Left lung (tissue), 10 donors: ENCODE results near the gene RET. TPM values are rescaled to one million over a fixed set of nuclear protein-coding genes. Genes with fewer than 3 reads are reported as not detected.

Source experiments
- ATAC-seq: fragments of 200-7000 bp; cut with Tn5 transposase; one replicate; pipeline ENCODE4 v1.9.1; 2020; ENCODE audit warnings: moderate library complexity
- DNase-seq, 4 donors: peaks; one replicate each; pipeline ENCODE4 v3.0.0-alpha.2; 2013 to 2020
- H3K27ac ChIP-seq, 2 donors: fragments of 200-600 bp; sonication (generic) in 1 of 2; one replicate each; pipeline versions ENCODE4 v1.5.0 to v1.8.0; 2020 to 2021
- H3K27me3 ChIP-seq, 2 donors: fragments of 200-600 bp; sonication (generic) in 1 of 2; one replicate each; pipeline versions ENCODE4 v1.5.0 to v1.8.0; 2020 to 2021
- H3K36me3 ChIP-seq, 2 donors: fragments of 200-600 bp; sonication (generic) in 1 of 2; one replicate each; pipeline versions ENCODE4 v1.5.0 to v1.8.0; 2020 to 2021
- H3K4me1 ChIP-seq, 2 donors: fragments of 200-600 bp; one replicate each; pipeline ENCODE4 v1.8.0; 2021
- H3K4me3 ChIP-seq, 2 donors: fragments of 200-600 bp; sonication (generic) in 1 of 2; one replicate each; pipeline versions ENCODE4 v1.5.0 to v1.8.0; 2020 to 2021; ENCODE audit warnings: mild to moderate bottlenecking in 1 of 2
- H3K9me3 ChIP-seq, 2 donors: fragments of 200-600 bp; sonication (generic) in 1 of 2; one replicate each; pipeline versions ENCODE4 v1.5.0 to v1.8.0; 2020 to 2021
- intact Hi-C, 2 donors: fragments of 100-400 bp; cut with DNase I; formaldehyde crosslinking; loops; one replicate each; pipeline versions ENCODE4 v1.11.2 to v1.14.2; 2022
- polyA plus RNA-seq, 6 donors: library from polyadenylated mRNA; unstranded; fragments of 120-200 nt; gene quantifications; one replicate each; pipeline ENCODE4 v1.2.1, GENCODE V29; 2013; ENCODE audit not compliant: insufficient read length in 6 of 6
- total RNA-seq, 2 donors: library from RNA; stranded (reverse); fragmentation: NEBNext Ultra II Directional; extraction: Animal tissue kit (Norgen Biotek cat#: 25700); gene quantifications; one replicate each; pipeline ENCODE4 v1.2.1, GENCODE V29; 2021
- TF ChIP-seq, protein P1 (sequence below), 2 donors: fragments of 200-600 bp; sonication (generic) in 1 of 2; IDR thresholded peaks; one replicate each; pipeline versions ENCODE4 v1.5.0 to v1.8.0; 2021; ENCODE audit warnings: antibody characterized with exemption in 2 of 2
- donor health status: DM: no; HTN: yes; CAD: no.
- donor health status: DM: no; HTN: no; CAD: no.

RET gene
- total and polyA plus RNA-seq, 8 donors, result 0.97 to 3.8 (median 2.0) TPM

DNA sequence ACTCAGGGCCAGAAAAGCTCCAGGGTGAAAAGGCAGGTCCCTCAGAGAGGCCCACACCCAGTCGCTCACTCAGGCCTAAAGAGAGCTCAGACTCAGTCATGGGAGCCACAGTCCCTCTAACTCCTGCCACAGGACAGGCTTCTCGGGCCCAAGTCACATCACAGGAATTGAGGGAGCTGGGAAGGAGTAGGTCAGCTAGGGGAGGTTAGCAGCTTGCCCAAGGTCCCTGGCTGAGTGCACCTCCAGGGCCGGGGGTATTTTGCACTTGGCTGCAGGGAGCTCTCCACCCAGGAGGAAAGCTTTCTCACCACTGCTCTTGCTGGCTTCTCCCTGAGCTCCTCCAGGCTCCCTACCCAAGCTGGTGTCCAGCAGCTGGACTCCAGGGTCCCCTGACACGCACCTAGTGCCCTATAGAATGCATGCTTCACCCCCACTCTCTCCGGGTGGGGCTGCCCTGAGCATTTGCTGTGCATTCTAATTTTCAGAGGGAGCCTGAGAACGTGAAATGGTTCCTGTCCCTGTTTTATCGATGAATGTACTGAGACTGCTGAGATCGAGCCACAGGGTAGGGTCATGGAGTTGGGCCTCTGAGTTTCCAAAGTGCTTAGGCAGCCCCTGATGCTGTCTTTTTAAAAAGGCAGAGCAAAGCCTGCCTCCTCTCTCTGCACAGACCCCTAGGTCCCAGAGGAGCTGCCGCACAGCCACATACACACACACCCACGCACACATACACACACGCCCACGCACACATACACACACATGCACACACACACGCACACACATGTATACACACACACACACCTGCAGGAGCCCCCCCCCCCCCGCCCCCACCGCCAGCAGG is 37.9 kb upstream of the RET start:
- H3K9me3 ChIP-seq, result no peaks in the 10 kb centered on the region
- H3K36me3 ChIP-seq, result no peaks in the 10 kb centered on the region
- intact Hi-C loops, result no loop called here
- no peak overlapping the region for H3K27ac ChIP-seq
- TF ChIP-seq, protein P1, sequence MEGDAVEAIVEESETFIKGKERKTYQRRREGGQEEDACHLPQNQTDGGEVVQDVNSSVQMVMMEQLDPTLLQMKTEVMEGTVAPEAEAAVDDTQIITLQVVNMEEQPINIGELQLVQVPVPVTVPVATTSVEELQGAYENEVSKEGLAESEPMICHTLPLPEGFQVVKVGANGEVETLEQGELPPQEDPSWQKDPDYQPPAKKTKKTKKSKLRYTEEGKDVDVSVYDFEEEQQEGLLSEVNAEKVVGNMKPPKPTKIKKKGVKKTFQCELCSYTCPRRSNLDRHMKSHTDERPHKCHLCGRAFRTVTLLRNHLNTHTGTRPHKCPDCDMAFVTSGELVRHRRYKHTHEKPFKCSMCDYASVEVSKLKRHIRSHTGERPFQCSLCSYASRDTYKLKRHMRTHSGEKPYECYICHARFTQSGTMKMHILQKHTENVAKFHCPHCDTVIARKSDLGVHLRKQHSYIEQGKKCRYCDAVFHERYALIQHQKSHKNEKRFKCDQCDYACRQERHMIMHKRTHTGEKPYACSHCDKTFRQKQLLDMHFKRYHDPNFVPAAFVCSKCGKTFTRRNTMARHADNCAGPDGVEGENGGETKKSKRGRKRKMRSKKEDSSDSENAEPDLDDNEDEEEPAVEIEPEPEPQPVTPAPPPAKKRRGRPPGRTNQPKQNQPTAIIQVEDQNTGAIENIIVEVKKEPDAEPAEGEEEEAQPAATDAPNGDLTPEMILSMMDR (IDR thresholded peaks at IDR 0.05), result no peak
- no peak overlapping the region for H3K4me3 ChIP-seq
- DNase-seq, result no peak
- no peak for ATAC-seq
- no peaks in the 10 kb centered on the region for H3K4me1 ChIP-seq
- H3K27me3 ChIP-seq, result no peaks in the 10 kb centered on the region

DNA sequence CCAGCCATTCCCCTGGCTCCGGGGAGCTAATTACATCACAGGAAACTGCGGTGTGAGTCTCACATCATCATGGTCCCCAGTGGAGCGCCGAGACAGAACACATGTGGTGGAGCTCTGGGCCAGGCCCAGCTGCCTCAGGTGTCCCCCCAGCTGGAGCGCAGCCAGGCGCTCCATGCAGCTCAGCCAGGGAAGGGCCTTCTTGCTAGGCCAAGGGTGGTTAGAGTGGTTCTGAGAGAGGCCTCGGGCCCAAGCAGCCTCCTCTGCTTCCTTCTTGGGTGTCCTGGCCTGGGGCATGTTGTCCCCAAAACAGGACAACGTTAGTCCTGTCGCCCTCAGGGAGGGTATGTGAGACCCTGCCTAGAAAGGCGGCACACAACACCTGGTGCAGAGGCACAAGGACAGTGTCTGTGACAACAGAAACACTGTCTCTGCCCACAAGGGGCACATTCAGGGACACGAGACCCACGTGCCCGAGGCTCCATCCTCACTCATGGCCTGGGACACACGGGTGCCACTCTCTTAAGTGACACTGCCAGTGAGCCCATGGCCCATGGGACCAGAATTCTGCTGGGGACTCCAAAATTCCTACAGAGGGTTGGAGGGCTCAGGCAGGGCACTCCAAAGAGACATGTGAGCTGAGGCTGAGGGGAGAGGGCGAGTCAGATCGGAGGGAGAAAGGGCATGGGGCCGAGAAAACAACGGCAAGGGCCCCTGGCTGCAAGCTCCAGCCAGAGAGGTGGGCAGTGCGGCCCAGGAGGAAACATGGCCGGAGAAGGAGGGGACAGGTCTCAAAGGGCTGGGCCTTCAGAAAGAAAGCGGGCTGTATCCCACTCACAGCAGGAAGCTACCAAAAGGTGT is 37.0 kb upstream of the RET start:
- ATAC-seq, result no peak
- no peaks in the 10 kb centered on the region for H3K27me3 ChIP-seq
- no peak overlapping the region for H3K4me3 ChIP-seq
- intact Hi-C loops, result no loop called here
- no peak overlapping the region for H3K27ac ChIP-seq
- no peaks in the 10 kb centered on the region for H3K36me3 ChIP-seq
- no peaks in the 10 kb centered on the region for H3K4me1 ChIP-seq
- DNase-seq, result no peak
- no peaks in the 10 kb centered on the region for H3K9me3 ChIP-seq
- TF ChIP-seq, protein P1 (IDR thresholded peaks at IDR 0.05), result no peak

DNA sequence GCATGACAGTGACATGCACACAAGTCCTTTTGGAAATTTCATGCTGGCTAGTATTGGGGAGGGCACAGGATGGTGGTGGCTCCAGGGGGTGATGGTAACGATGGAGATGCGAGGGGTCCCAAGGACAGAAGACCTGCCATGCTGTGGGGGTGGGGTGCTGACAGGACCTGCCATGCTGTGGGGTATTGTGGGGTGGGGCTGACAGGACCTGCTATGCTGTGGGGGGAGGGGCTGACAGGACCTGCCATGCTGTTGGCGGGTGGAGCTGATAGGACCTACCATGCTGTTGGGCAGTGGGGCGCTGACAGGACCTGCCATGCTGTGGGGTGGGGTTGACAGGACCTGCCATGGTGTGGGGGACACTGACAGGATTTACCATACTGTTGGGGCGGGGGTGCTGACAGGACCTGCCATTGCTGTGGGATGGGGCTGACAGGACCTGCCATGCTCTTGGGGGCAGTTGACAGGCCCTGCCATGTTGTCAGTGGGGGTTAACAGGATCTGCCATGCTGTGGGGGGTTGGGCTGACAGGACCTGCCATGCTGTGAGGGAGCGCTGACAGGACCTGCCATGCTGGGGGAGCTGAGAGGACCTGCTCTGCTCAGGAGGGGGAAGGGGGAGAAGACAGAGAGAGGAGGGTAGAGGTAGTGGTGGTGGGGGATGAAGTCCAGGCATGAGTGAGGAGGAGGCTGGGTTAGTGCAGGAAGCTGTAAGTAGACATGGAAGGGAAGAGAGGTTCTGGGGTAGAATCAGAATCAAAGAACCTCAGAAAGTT is 36.2 kb upstream of the RET start:
- intact Hi-C loops, result no loop called here
- Histone ChIP-seq H3K9me3 (no peaks in the 10 kb centered on the region), H3K27ac (no peak overlapping the region), H3K4me3 (no peak overlapping the region), H3K27me3 (no peaks in the 10 kb centered on the region), H3K36me3 (no peaks in the 10 kb centered on the region), H3K4me1 (no peaks in the 10 kb centered on the region)
- DNase-seq (no peak), ATAC-seq (no peak)
- TF ChIP-seq, protein P1 (IDR thresholded peaks at IDR 0.05), result no peak

DNA sequence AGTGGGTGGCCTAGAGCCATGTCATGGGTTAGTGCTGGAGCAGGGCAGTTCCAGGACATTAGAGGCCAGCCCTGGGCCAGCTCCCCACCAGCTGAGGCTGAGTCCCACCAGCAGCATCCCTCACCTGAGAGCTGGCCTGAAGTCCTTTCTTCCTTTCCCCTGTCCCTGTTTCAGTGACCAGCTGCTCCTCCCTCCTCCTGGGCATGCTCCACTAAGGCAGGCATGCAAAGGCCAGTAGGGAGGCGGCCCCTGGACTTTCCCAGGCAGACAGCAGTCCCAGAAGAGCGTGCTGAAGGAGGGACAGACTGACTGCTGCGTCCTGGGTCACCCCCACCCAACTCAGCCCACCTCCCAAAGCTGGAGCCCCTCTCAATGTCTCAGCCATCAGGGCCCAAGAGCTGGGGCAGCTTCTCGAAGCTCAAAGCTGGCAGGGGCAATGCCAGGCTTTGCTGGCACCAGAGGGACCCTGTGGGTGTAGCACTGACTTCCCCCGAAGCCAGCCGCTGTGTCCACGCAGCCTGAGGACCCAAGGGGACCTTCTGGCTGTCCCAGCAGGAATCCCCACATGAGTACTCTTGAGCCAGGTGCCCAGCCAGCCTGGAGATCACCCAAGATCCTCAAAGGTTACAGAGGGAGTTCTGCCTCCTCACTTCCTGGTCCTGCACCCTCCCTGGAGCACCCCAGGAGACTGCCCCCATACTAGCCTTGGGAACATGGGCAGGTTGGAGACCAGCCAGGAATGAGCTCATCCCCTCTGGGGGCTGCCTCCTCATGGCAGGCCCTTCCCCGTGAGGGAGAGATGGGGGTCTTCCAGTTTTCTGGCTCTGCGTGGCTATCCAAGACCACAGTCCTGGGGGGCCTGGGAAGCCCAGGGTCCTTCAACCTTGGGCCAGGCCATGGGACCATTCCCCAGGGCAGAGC is 35.2 kb upstream of the RET start:
- no peaks in the 10 kb centered on the region for H3K36me3 ChIP-seq
- no peak overlapping the region for H3K4me3 ChIP-seq
- H3K4me1 ChIP-seq, result no peaks in the 10 kb centered on the region
- ATAC-seq (no peak), DNase-seq (peak in 1 of 4 donors; percentile 54)
- no peak overlapping the region for H3K27ac ChIP-seq
- intact Hi-C loops, result no loop called here
- no peaks in the 10 kb centered on the region for H3K9me3 ChIP-seq
- TF ChIP-seq, protein P1 (IDR thresholded peaks at IDR 0.05), result no peak
- no peaks in the 10 kb centered on the region for H3K27me3 ChIP-seq
